ENCODE measurements around the gene PRKD3.
"Not testable (repeated sequence)": the region's sequence is repeated elsewhere in the genome, so short reads cannot be mapped to it uniquely, and the experiment has no call there.

Gene PRKD3

DNA sequence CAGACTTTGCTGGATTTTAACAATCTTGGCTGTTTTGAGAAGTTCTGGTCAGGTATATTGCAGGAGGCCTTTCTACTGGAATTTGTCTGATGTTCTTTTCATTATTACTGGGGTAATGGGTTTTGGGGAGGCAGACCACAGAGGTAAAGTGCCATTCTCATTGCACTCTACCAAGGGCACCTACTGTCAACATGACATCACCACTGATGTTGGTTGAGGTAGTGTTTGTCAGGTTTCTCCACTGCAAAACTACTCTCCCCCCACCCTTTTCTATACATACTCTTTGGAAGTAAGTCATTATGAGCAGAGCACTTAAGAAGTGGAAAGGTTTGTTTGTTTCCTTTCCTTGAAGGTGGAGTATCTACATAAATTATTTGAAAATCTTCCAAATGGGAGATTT is 27.0 kb downstream of the PRKD3 start:
- in situ Hi-C loops (cut with MboI; ENCODE audit: low sequenced_read_pairs, unreplicated experiment): no loop called here
- no peak for TF ChIP-seq CTCF (IDR thresholded peaks at IDR 0.05; ENCODE audit: borderline replicate concordance, control extremely low read depth, extremely low read depth, insufficient read depth, missing control alignments)
- no peak for DNase-seq (ENCODE audit: low spot score)

DNA sequence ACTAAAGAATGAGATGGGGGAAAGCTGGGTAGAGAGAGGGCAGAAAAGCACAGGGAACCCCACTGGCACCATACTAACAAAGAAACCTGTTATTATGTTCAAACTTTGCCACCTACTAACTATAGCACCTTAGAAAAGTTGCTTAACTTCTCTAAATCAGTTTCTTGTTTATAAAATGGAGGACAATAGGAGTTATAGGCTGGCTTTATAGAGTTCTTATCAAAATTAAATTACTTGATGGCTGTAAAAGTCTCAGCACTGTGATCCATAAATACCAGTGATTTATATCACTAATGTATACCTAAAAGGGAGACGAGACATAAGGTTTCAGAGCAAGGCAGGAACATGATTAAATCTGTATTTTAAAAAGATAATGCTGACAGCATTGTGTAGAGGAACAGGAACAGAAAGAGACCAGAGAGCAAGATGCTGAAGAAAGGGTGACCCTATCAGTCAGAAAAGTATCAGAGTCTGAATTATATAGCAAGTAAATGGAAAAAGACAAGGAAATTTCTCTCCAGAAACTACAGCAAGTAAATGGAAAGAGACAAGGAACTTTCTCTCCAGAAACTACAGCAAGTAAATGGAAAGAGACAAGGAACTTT is 29.1 kb downstream of the PRKD3 start:
- DNase-seq (ENCODE audit: low spot score): no peak
- no peak for TF ChIP-seq CTCF (IDR thresholded peaks at IDR 0.05; ENCODE audit: borderline replicate concordance, control extremely low read depth, extremely low read depth, insufficient read depth, missing control alignments)
- in situ Hi-C loops (cut with MboI; ENCODE audit: low sequenced_read_pairs, unreplicated experiment): no loop called here

DNA sequence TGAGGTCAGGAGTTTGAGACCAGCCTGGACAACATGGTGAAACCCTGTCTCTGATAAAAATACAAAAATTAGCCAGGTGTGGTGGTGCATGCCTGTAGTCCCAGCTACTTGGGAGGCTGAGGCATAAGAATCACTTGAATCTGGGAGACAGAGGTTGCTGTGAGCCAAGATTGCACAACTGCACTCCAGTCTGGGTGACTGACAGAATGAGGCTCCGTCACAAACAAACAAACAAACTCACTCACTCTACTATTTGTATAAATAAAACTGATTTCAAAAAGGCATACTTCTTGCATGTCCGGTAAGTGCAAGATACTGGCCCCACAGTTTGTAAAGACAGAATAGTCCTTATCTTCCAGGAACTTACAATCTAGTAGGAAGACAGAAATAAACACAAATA is 29.8 kb downstream of the PRKD3 start:
- in situ Hi-C loops (cut with MboI; ENCODE audit: low sequenced_read_pairs, unreplicated experiment); DNase-seq (ENCODE audit: low spot score): not testable (repeated sequence)

DNA sequence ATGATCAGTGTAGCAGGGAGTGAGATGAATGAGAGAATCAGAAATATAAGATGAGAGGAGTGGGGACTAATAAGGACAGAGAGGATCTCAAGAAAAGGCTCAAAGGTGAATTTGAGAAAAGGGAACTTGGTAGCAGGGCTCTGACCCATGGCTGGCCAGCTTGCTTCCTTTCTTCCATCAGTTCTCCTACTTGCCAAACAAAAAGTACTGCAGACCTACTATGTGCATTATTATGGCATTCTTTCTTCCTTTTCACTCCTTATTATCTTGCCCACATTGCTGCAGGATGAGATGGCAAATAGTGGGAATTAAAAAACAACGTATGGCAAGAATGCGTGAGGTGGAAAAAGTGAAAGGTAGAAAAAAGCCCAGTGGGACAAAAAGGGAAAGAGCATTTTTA is 33.0 kb downstream of the PRKD3 start:
- TF ChIP-seq CTCF (IDR thresholded peaks at IDR 0.05; ENCODE audit: borderline replicate concordance, control extremely low read depth, extremely low read depth, insufficient read depth, missing control alignments): no peak
- in situ Hi-C loops (cut with MboI; ENCODE audit: low sequenced_read_pairs, unreplicated experiment): no loop called here

GRCh38 chr2:37287966-37288365 is 36.7 kb downstream of the PRKD3 start:
- peak; percentile 37 for DNase-seq (ENCODE audit: low spot score)
- in situ Hi-C loops (cut with MboI; ENCODE audit: low sequenced_read_pairs, unreplicated experiment): no loop called here
- TF ChIP-seq CTCF (IDR thresholded peaks at IDR 0.05; ENCODE audit: borderline replicate concordance, control extremely low read depth, extremely low read depth, insufficient read depth, missing control alignments): no peak

More for the DNA sequence above, 33.0 kb downstream of the PRKD3 start:
- DNase-seq (ENCODE audit: low spot score): no peak

GRCh38 chr2:37284381-37284780 is 40.3 kb downstream of the PRKD3 start:
- in situ Hi-C loops (cut with MboI; ENCODE audit: low sequenced_read_pairs, unreplicated experiment): no loop called here
- DNase-seq (ENCODE audit: low spot score): no peak
- no peak for TF ChIP-seq CTCF (IDR thresholded peaks at IDR 0.05; ENCODE audit: borderline replicate concordance, control extremely low read depth, extremely low read depth, insufficient read depth, missing control alignments)

DNA sequence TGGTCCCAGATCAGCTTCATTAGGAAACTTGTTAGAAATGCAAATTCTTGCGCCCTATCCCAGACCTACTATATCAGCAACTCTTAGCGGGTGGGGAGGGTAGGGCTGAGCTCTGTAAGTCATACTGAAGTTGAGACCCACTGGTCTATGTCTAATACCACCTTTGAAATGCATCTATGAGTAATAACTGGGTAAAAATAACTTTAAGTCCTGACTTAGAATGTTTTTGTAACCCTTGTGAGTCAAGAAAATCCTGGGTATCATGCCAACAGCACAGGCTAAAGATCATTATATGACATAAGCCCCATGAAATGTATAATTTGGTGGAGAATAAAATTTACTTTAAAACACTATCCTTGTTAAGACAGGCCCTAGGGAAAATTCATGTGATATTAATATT is 41.4 kb downstream of the PRKD3 start:
- in situ Hi-C loops (cut with MboI; ENCODE audit: low sequenced_read_pairs, unreplicated experiment): no loop called here
- DNase-seq (ENCODE audit: low spot score): no peak
- TF ChIP-seq CTCF (IDR thresholded peaks at IDR 0.05; ENCODE audit: borderline replicate concordance, control extremely low read depth, extremely low read depth, insufficient read depth, missing control alignments): no peak

All from GM13976 (cell line).